NCI-H2029 (cell line): ENCODE data around the gene MRPL11.
A peak's percentile ranks its signal among the peaks of the same experiment; 100 is the strongest.
"Not testable (repeated sequence)": the region's sequence is repeated elsewhere in the genome, so short reads cannot be mapped to it uniquely, and the experiment has no call there.

Experiments used
- DNase-seq: peaks from one replicate; lab custom pipeline; 2025; lab: John Stamatoyannopoulos, UW

Gene MRPL11

GRCh38 chr11:66467034-66467659 lies 28.5 kb upstream of the MRPL11 start:
- DNase-seq: peak; percentile 23

- DNase-seq: peak; percentile 81
Observed at GRCh38 chr11:66466225-66467033, 27.8 kb upstream of the MRPL11 start, which contains the start of gene PELI3. Gene PELI3, plus strand, starts transcription at chr11:66466905. Its CDS starts 1,224 bp downstream, at chr11:66468129.

- no peak for DNase-seq
Observed at GRCh38 chr11:66465373-66466224, 27.0 kb upstream of the MRPL11 start.

DNA sequence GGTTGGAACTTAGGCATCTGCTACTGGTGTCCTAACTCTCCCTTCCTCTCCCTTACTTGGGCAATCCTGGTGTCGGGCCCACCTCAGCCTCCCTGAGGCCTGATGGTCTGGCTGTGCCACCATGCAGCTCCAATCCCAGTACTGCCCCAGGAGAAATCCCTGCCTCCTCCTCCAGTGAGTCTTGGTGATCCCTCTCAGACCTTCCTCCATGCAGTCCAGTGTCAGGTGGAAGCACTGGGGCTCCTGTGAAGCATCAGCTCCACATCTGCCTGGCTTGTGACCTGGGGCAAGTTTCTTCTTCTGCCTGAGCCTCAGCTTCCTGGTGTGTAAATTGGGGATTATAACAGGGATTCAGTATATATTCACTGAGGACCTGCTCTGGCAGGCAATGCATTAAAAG lies 26.3 kb upstream of the MRPL11 start:
- no peak for DNase-seq

GRCh38 chr11:66464116-66464515 lies 25.5 kb upstream of the MRPL11 start:
- DNase-seq: not testable (repeated sequence)

DNA sequence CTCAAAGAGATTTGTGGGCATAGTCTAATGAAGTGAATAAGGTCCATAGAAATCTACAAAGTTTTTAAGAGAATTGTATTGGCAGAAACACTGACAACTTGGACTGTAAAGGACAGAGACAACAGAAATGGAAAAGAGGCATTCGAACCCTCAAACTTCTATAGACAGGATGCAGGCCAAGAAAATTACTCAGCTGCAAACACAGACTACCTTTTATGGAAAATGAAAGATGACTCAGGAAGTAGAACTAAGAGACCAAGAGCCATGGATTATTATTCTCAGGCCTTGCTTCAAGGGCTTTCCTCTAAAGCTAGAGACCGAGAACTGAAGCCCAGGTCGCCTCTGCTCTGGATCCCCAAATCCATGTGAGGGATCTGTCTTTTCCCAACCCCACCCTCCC lies 24.3 kb upstream of the MRPL11 start:
- no peak for DNase-seq

- no peak for DNase-seq
Observed at GRCh38 chr11:66462010-66462409, 23.4 kb upstream of the MRPL11 start.

- no peak for DNase-seq
Observed at GRCh38 chr11:66459138-66459778, 20.6 kb upstream of the MRPL11 start.

- no peak for DNase-seq
Observed at GRCh38 chr11:66457826-66458225, 19.2 kb upstream of the MRPL11 start.

DNA sequence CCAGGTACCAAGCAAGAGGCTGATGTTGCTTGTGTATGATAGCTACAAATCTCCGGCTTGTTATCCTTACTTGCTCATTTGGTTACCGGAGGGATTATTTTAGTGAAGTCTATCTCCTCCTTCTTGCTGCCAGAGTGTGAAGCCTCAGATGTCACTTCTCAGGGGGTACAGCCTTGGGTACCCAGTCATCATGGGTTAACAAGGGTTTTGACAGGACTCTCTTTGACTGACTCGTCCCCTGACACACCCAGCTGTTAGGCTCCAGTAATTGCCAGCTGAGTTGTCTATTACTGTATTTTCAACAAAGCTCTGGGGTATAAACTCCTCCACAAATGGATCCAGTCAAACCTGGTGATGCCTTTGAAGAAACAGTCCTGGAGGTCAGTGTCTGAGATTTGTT lies 16.2 kb upstream of the MRPL11 start:
- DNase-seq: no peak

GRCh38 chr11:66454247-66454646 lies 15.6 kb upstream of the MRPL11 start:
- DNase-seq: no peak

GRCh38 chr11:66451663-66452062 lies 13.0 kb upstream of the MRPL11 start:
- no peak for DNase-seq

DNA sequence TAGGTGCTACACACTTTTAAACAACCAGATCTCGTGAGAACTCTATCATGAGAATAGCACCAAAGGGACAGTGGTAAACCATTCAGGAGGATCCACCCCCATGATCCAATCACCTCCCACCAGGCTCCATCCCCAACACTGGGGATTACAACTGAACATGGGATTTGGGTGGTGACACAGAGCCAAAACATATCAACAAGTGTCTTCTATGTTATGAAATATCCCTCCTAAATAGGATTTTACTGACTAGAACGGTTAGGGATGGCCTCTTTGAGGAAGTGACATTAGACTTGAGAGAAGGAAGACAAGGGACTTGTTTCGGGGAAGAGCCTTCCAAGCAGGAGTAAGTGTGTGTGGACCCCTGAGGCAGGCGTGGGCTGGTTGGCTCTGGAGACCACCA lies 11.9 kb upstream of the MRPL11 start:
- no peak for DNase-seq

DNA sequence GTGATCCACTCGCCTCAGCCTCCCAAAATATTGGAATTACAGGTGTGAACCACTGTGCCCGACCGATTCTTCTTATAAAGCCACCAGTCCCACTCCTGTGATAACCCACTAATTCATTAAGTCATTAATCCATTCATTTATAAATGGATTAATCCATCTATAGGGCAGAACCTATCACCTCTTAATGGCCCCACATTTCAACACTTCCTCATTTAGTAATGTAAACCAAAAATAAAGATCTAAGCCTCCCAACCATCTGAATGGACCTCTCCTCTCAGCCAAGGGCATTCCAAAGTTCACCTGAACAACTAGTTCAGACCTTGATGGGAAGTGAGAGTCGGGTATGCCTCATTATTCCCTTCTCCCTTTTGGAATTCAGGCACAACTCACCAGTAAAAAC lies 9.9 kb upstream of the MRPL11 start:
- DNase-seq: no peak

- DNase-seq: no peak
Observed at GRCh38 chr11:66447012-66447411, 8.4 kb upstream of the MRPL11 start.

- no peak for DNase-seq
Observed at GRCh38 chr11:66443602-66444001, 5.0 kb upstream of the MRPL11 start.

DNA sequence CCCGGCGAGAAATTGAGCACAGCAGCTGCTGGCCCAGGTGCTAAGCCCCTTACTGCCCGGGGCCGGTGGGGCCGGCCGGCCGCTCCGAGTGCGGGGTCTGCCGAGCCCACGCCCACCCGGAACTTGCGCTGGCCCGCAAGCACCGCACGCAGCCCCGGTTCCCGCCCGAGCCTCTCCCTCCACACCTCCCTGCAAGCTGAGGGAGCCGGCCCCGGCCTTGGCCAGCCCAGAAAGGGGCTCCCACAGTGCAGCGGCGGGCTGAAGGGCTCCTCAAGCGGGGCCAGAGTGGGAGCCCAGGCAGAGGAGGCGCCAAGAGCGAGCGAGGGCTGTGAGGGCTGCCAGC lies 2.3 kb upstream of the MRPL11 start:
- not testable (repeated sequence) for DNase-seq

DNA sequence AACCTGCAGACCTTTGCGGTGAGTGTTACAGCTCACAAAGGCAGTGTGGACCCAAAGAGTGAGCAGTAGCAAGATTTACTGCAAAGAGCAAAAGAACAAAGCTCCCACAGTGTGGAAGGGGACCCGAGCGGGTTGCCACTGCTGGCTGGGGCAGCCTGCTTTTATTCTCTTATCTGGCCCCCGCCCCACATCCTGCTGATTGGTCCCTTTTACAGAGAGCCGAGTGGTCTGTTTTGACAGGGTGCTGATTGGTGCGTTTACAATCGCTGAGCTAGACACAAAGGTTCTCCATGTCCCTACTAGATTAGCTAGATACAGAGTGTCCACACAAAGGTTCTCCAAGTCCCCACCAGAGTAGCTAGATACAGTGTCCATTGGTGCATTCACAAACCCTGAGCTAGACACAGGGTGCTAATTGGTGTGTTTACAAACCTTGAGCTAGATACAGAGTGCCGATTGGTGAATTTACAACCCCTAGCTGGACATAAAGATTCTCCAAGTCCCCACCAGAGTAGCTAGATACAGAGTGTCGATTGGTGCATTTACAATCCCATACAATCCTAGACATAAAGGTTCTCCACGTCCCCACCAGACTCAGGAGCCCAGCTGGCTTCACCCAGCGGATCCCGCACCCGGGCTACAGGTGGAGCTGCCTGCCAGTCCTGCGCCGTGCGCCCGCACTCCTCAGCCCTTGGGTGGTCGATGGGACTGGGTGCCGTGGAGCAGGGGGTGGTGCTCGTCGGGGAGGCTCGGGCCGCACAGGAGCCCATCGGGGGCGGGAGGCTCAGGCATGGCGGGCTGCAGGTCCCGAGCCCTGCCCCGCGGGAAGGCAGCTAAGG lies 1.7 kb upstream of the MRPL11 start:
- not testable (repeated sequence) for DNase-seq

DNA sequence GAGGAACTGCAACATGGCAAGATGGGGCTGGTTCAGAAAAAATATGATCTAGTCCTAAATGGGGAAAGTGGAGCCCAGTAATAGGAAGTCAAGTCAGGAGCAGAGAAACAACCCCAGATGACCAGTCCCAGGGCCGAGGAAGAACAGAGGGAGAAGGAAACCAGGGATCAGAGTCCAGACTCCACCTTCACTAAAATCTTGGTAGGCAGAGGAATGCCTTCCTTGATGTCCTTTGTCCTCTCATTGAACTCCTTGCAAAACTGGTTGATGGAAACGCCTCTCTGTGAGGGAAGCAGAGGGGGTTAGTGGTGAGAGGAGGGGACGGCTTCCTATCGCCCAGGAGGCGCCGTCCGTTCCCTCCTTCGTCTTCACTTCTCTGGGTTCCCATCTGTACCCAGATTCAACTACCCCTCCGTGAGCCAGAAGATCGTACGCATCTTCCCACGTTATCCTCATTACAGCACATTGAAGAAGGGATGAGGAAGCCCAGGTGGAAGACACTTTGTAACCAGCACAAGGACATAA lies 607 bp downstream of the MRPL11 start:
- DNase-seq: no peak

- no peak for DNase-seq
Observed at GRCh38 chr11:66432597-66432996, 6.1 kb downstream of the MRPL11 start.

DNA sequence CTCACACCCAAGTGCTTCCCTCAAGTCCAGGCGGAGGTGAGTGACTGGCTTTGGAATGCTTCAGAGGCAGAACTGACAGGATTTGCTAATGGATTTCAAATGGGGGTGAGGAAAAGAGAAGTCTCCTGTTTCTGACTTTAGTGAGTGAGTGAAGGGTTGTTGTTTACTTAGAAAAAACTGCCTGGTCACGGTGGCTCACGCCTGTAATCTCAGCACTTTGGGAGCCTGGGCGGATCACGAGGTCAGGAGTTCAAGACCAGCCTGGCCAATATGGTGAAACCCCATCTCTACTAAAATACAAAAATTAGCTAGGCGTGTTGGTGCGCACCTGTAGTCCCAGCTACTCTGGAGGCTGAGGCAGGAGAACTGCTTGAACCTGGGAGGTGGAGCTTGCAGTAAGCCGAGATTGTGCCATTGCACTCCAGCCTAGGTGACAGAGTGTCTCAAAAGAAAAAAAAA lies 6.7 kb downstream of the MRPL11 start:
- not testable (repeated sequence) for DNase-seq
